D341Med (cell line): ENCODE results near the gene CIAPIN1.
"Not testable (repeated sequence)": the region's sequence is repeated elsewhere in the genome, so short reads cannot be mapped to it uniquely, and the experiment has no call there.

Source experiments
- DNase-seq: peaks from one replicate; pipeline ENCODE4 v3.0.0; 2012; ENCODE audit warnings: low spot score

The CIAPIN1 gene

DNA sequence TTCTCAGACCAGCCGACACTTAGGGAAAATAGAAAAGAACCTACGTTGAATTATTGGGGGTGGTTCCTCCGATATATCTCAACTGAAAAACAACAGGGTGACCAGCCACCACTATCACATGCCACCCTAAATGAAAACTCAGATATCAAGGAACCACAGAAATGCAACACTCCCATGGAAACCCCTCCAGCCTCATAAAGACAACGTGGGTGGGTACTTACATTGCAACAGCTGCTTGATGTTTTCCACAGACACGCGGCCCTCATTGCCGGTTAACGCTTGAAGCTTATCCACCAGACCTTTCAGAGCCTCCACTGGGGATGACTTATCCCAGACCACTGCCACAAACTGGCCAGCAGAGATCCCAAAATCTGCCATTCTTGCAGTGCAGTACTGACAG lies 6.6 kb downstream of the CIAPIN1 start:
- not testable (repeated sequence) for DNase-seq

DNA sequence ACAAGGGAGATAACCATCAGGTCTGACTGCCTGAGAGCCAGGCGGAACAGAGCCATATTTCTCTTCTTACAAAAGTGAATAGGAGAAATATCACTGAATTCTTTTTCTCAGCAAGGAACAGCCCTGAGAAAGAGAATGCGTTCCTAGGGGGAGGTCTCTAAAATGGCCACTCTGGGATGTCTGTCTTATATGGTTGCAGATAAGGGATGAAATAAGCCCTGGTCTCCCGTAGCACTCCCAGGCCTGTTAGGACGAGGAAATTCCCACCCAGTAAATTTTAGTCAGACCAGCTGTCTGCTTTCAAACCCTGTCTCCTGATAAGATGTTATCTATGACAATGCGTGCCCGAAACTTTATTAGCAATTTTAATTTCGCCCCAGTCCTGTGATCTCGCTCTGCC lies 7.2 kb downstream of the CIAPIN1 start:
- not testable (repeated sequence) for DNase-seq

DNA sequence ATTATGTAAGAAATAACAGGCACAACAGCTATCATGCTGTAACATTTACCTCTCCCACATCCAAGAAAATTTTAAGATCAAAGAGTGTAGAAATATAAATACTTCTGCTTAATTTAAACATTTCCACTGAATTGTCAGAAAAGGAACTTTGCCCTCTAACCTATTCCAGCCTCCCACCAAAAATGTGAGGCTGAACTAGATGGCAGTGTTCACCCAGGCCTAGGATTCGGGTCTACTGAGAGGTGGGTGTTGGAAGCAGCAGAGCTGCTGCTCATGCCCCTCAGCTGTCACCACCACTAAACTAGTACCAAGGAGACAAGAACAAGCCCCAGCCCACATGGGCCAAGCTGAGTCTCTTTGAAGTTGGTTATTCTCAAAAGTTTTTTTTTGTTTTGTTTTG lies 11.3 kb downstream of the CIAPIN1 start:
- no peak for DNase-seq

DNA sequence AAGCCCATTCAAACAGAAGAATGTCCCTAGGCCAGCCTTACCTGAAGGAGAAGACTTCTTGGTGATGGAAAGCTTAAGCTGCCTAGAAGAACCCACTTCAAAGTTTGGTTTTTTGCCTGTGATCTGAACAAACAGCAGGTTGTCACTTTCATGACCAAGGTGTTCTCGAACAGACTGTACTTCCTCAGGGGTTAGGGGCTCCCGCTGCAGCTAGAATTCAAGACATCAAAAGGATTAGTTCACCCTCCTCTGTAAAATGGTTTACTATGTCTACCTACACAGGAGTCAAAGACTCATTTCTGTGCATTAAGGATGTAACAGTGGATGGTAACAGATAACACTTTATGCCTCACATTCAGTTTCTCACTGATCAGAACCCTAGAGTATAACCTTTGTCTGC lies 13.2 kb downstream of the CIAPIN1 start:
- no peak for DNase-seq

DNA sequence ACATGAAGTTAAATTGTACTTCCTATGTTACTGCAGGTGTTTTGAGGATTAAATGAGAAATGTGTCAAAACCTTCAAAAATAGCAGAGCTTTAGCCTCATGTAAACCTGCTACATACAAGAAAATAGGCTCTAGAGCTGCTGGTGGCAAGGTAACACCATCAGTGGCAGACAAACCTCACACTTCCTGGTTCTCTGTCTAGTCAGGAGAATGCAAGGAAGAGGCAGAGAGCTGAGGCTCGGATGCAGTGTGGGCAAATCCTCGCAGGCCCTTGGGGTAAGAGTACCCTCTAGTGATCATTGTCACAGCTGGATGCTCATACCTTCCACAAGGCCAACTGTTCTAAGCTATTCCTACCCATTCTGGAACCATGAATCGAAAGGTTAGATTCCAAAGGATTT lies 14.2 kb downstream of the CIAPIN1 start:
- DNase-seq, result no peak

DNA sequence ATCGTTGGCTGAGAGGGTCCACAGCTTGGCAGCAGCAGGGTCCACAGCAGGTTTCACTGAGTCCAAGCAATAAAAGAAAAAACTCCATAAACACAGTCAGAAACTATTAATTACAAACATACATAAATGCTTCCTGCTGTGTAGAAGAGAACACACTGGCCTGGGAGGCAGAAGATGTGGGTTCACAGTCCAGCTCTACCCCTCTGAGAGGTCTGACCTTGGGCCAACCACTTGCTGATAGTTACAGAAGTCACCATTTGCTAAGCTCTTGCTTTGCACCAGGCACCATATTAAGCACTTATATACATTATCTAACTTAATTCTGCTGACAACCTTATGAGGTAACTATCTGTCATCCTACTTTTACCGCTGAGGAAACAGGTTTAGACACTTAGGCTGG lies 14.7 kb downstream of the CIAPIN1 start:
- no peak for DNase-seq

DNA sequence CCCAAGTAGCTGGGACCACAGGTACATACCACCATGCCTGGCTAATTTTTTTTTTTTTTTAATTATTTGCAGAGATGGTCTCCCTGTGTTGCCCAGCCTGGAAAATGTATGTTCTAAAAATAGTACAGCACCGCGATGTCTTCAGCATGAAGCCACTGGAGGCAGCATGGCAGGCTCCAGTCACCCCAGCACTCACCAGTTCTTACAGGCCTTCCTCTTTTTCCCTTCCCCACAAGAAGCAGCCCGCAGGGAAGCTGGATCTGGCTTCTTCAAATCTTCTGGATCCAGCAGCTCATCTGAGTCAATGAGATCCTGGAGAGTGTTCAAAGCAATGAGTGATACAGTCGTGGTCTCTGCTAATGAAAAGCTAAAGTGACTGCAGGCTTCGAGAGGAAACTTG lies 16.2 kb downstream of the CIAPIN1 start:
- DNase-seq, result no peak

DNA sequence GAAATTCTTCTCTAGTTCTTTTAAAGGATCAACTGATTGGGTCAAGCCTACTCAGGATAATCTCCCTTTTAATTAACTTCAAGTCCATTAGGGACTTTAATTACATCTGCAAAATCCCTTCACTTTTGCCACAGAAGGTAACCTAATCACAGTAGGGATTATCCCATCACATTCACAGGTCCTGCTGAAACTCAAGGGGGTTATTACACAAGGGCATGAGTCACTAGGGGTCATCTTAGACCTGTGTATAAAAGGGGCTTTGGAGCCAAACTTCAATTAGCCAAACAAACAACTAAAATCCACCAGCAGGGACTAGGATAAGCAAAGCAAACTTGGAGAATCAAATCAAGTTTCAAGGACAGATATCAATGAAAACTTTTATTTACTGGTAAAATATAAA lies 19.4 kb downstream of the CIAPIN1 start:
- no peak for DNase-seq

DNA sequence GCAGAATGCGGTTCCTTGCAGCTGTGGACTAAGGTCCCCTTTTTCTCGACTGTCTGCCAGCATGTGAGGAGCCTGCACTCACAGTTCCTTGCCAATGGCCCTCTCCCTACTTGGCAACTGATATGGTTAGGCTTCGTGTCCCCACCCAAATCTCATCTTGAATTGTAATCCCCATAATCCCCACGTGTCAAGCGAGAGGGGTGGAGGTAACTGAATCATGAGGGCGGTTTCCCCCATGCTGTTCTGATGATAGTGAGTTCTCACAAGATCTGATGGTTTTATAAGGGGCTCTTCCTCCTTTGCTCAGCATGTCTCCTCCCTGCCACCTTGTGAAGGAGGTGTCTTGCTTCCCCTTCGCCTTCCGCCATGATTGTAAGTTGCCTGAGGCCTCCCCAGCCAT lies 19.9 kb downstream of the CIAPIN1 start:
- no peak for DNase-seq

DNA sequence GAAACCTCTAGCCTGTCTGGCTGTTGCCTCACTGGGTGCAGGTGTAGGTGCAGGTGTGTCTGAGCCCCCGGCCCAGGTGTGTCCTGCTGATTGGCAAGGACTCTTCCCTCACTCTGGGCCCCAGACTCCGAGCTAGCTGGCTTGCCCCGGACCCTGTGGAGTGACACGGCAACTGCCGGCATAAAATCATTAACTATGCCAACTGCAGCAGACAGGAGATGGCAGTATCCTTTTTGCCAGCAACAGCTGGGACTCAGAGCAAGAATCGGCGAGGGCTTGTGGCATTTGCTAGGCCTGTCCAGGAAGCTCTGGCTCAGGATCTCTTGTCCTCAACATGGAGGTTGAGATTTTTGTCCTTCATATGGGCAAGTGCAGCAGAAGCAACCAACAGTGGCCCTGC lies 20.8 kb downstream of the CIAPIN1 start:
- no peak for DNase-seq

DNA sequence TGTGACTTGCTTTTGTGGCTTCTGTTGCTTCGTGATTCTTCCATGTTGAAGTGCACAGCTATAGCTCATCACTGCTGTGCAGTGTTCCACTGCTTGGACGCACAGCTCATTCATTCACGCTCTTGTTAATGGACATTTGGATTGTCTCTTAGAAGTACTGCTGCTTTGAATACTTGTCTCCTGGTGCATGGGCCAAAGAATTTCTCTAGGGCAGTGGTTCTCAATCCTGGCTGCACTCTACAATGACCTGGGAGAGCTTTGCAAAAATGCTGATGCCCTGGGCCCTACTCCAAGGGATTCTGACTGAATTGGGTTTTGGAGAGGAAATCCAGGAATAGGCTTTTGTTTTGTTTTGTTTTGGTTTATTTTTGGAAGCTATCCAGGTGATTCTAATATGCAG lies 22.6 kb downstream of the CIAPIN1 start:
- DNase-seq, result no peak

DNA sequence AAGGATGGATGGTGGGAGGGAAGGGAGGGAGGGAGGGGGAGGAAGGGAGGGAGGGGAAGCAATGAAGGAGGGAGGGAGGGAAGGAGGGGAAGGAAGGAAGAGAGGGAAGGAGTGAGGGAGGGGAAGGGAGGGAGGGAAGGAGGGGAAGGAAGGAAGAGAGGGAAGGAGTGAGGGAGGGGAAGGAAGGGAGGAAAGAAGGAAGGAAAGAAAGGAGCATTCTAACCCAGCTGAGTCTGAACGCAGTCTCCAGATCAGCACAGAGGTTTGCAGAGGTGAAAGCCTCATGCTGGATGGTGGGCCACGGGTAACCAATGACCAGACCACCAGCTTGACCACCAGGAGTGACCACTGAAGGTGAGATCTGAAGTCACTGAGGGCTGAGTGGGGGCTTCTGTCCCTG lies 24.0 kb downstream of the CIAPIN1 start:
- DNase-seq, result no peak

DNA sequence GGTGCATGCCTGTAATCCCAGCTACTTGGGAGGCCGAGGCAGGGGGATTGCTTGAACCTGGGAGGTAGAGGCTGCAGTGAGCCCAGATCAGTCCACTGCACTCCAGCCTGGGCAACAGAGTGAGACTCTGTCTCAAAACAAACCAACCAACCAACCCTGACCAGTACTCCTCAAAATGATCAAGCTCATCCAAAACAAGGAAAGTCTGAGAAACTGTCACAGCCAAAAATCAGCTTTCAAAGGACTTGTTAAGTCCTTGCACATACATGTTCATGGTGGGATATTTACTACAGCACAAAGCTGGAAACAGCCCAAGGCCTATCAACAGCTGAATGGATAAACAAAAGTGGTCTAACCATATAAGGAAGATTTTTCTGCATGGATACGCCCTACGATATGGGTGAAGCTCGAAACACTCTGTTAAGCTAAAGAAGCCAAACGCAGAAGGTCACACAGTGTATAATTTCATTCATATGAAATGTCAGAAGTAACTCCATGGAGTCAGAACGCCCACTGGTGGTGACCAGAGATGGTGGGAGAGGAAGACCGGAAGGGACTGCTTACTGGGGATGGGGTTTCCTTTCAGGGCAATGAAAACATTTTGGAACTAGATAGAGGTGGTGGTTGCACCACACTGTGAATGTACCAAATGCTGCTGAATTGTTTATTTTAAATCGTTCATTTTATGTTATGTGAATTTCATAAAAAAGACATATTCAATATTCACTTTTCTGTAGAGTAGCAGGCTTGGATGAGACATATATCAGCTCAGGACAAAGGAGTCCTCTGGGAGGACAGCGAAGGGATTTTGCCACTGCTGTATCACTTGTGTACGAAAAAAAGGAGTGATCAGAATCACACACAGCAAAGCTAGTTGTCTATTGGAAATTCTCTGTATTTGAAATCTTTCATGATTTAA lies 24.9 kb downstream of the CIAPIN1 start:
- DNase-seq, result no peak

DNA sequence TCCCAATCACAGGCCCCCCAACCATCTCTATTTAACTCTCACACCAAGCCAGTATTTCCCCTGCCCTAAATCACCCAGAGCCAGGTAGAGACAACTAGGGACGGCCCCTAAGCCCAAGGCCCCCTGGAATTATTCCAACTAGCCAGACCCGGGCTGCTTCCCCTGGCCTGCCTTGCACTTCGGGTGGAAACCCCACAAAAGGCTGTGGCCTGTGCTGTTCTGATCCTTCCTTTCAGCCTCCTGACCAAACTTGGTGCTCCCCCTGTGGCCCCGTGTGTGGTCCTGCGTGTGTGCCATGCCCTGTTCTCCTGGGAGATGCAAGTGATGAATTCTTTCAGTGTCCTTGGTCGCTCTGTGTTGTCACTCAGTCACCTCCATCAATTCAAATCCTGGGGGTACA lies 27.7 kb downstream of the CIAPIN1 start:
- no peak for DNase-seq

DNA sequence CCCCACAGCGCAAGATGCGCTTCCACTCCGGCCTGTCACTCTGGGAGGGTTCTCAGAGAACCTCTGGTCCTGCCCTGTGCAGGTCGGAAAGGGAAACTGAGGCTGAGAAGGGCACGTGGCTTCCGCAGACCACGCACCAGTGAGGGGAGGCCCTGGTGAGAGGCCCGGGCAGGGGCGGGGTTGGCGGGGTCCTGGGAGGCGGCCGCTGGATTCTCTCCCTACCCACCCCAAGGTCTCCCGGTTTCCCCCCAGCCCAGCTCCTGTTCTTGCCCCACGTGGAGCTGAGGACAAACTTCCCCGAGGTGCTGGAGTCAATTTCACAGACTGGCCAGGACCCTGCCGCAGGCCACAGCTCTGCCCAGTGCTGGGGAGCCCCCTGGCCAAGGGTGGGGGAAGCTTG lies 31.1 kb downstream of the CIAPIN1 start:
- DNase-seq, result no peak

DNA sequence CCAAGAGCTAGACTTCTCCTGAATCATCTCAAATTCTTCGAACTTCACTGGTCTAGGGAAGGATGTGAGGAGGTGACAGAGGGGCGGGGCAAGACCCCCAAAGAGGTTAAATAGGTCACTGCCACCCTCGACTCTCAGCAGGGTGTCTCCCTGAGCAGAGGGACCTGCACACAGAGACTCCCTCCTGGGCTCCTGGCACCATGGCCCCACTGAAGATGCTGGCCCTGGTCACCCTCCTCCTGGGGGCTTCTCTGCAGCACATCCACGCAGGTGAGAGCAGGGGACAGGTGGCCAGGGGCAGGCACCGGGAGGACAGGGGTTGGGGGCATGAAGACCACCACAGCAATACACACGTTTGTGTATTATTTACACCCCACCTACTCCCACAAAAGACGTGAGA lies 33.5 kb downstream of the CIAPIN1 start:
- DNase-seq, result no peak

DNA sequence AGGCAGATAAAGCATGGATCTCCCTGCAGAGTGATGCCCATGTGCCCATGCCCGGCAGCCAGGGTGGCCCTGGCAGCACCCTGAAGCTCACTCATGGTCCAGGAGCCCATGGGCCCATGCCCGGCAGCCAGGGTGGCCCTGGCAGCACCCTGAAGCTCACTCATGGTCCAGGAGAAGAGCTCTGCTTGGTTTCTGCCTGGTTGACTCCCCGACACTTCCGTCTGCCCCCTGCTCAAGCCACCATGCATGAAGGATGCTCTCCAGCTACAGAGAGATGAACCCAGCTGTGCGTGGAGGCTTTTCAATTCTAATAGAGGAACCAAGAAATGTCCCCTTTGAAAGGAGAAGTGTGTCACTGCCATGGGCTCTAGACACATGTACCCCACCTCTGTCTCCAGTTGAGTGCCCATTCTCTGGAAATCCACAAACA lies 33.9 kb downstream of the CIAPIN1 start:
- no peak for DNase-seq

DNA sequence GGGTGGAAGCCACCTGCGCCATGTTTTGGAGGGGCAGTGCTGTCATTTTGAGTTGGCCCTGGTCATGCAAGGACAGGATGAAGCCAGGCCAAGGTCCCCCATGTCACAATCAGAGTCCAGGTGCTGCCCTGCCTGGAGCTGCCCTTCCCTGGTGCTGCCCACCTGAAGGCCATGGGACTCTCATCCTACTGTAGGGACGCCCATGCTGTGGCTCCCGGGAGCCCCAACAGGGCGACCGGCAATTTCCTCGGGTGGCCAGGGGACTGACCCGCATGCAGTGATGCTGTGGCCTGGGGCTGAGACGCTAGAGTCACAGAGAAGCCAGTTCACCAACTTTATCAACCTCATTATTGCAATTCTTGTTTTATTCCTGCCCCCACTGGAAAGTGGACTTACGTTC lies 34.6 kb downstream of the CIAPIN1 start:
- DNase-seq, result no peak

DNA sequence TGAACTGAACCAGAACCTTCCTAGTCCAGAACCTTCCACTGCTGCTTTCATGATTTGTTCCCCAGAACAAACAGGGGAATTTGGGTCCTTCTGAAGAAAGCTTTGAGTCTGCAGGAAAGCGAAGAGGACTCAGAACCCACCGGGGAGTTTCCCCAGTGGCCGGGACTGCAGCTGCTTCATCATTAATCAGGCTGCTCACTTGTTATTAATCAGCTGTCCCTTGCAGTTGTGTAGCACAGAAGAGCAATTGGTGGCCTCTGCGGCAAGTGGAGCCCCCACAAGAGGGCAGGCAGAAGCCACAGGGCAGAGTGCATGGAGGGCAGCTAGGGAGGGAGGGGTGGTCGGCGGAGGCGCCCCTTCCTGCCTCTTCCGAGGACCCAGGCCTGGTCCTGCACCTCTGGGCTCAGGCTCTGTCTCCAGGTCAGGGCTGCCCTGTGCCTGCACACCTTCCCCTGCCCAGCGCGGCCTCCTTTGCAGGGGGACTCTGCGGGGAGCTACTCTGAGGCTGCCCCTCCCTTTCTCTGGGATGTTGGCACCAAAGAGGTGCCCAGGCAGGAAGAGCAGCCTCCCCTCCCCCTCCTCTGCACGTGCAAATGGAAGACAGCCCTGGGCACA lies 35.7 kb downstream of the CIAPIN1 start:
- no peak for DNase-seq

DNA sequence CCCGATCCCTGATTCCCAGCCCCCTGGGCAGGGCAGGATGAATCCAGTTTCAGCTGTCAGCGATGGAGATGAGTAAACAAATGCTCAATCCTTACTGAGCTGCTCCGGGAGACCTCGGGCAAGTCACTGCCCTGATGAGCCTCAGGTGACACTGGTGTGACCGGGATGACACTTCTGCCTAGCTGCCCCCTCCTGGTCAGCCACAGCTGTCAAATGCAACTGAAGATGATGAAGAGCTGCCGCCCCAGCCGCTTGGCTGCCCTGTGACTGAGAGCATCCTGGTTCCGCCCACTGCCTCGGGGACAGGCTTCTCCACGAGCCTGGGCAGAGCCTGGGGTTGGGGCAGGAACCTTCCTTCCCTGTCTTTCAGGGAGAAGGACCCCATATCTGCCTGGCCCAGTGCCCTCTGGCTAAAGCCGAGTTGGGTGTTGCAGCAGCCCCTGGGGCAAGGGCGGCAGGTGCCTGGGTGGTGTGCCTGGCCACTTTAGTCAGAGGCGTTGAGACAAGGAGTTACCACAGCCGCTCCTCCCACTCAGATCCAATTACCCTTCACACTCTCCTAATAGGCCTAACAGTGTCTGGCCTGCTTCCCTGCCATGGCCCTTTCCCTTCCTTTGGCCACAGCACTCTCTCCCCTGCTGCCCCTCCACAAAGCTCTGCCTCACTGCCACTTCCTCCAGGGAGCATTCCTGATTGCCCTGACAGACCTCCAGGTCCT lies 37.2 kb downstream of the CIAPIN1 start:
- DNase-seq, result no peak

DNA sequence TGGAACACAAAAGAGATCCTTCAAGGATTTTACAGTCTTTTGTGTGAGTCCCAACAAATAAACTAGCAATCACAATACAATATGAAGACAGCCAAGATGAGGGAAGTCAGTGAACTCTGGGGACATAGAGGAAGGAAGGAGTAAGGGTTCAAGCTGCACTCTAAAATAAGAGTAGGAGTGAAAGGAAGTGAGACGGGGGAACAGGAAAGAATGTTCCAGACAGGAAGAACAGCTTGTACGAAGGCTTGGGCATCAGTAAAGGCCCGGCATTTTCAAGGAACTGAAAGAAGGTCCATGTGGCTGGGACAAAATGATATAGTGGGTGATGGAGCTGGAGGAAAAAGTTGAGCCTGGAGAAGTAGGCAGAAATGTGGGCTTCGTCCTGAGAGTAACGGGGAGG lies 38.1 kb downstream of the CIAPIN1 start:
- DNase-seq, result no peak

DNA sequence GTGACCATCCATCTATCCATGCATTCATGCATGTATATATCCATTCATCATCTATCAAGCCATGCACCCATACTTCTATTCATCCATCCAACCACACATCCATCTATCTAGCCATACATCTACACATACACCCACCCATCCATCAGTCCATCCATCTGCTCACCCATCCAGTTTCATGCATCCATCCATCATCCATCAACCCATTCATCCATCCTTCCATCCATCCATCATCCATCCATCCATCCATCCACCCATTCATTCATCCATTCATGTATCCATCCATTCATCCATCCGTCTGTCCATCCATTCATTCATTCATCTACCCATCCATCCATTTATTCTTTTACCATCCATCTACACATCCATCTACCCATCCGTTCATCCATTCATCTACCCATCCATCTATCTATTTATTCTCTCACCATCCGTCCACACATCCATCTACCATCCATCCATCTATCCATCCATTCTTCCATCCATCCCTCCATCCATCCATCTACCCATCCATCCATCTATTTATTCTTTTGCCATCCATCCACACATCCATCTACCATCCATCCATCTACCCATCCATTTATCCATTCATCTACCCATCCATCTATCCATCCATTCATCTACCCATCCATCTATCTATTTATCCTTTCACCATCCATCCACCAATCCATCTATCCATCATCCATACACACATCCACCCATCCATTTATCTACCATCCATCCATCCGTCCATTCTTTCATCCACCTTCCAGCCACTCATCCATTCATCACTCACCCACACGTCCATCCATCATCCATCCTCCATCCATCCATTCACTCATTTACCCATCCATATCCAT lies 39.4 kb downstream of the CIAPIN1 start:
- no peak for DNase-seq
